ENCODE data around the gene CCDC178. TPM values are rescaled to one million over a fixed set of nuclear protein-coding genes. Genes with fewer than 3 reads are reported as not detected.

The CCDC178 gene
- total and polyA plus RNA-seq, 2 donors (not counting 1 experiment from before 2014, with no cell fraction given): 0.17 TPM; not detected in 1

DNA sequence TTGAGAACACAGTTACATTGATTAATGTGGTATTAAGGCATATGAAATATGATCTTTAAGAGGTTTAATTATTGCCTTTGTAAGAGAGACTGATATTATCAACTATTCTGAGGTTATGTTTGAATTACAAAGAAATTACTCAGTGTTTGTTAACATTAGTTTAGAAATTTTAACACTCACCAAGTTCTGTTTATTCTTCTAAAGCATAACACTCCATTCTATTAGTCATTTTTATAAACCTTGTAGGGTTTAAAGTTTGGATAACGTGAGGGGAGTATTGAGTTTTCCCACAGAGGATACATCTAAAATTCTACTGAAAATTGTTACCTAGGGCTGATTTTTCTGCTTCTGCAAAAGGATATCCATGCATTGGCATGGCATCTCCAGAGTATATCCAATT, 7.7 kb downstream of the CCDC178 start:
- Histone ChIP-seq H3K9me3 (ENCODE audit: control insufficient read depth, insufficient read depth, low read depth, low read length) (no peaks in the 10 kb centered on the region), H3K36me3 (ENCODE audit: control insufficient read depth, insufficient read depth, low read length) (no peaks in the 10 kb centered on the region), H2AFZ (ENCODE audit: low read length) (no peak overlapping the region), H3K9ac (ENCODE audit: insufficient read depth, low read length) (no peak overlapping the region), H3K79me2 (ENCODE audit: control insufficient read depth, insufficient read depth, low read length) (no peaks in the 10 kb centered on the region), H3K4me1 (ENCODE audit: control insufficient read depth, extremely low read depth, insufficient read depth, low read length) (no peaks in the 10 kb centered on the region), H4K20me1 (ENCODE audit: control insufficient read depth, extremely low read depth, insufficient read depth, low read length) (no peaks in the 10 kb centered on the region), H3K4me2 (ENCODE audit: extremely low read depth, insufficient read depth, low read length) (no peak overlapping the region), H3K27me3 (ENCODE audit: control insufficient read depth, insufficient read depth, low read length) (no peaks in the 10 kb centered on the region), H3K27ac (ENCODE audit: insufficient read depth, low read length) (no peak overlapping the region), H3K4me3 (replicated peaks in 1 of 4; ENCODE audit: control extremely low read depth in 1 of 4, insufficient read depth in 1 of 4, low read depth in 3 of 4, low read length in 4 of 4) (no peak overlapping the region)
- peak; percentile 11 to 58 for DNase-seq (ENCODE audit: low read depth in 2 of 2)
- TF ChIP-seq EZH2 (IDR thresholded peaks at IDR 0.05; ENCODE audit: low read length, missing control alignments): no peak
- TF ChIP-seq, protein P1, sequence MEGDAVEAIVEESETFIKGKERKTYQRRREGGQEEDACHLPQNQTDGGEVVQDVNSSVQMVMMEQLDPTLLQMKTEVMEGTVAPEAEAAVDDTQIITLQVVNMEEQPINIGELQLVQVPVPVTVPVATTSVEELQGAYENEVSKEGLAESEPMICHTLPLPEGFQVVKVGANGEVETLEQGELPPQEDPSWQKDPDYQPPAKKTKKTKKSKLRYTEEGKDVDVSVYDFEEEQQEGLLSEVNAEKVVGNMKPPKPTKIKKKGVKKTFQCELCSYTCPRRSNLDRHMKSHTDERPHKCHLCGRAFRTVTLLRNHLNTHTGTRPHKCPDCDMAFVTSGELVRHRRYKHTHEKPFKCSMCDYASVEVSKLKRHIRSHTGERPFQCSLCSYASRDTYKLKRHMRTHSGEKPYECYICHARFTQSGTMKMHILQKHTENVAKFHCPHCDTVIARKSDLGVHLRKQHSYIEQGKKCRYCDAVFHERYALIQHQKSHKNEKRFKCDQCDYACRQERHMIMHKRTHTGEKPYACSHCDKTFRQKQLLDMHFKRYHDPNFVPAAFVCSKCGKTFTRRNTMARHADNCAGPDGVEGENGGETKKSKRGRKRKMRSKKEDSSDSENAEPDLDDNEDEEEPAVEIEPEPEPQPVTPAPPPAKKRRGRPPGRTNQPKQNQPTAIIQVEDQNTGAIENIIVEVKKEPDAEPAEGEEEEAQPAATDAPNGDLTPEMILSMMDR (conservative IDR thresholded peaks at IDR 0.05 in 1 of 2, IDR thresholded peaks at IDR 0.05 in 1 of 2; ENCODE audit: low read depth in 1 of 2, low read length in 2 of 2): no peak

DNA sequence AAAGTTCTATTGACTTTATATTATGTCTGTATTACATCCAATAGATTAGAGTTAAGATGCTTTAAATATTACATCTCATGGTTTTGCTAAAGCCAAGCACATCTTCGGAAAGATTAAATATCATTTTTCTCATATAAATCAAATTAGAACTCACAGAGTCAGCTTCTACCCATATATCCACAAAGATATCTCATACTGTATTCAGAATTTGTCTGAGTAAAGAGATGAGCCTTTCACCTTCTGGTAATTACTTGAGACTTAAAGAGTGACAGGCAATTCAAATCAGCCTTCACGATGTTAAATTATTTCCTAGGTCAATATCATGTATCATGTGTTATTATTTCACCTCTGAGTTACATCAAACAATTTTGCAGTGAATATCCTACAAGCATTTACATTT, 13.0 kb downstream of the CCDC178 start:
- H3K4me3 ChIP-seq (replicated peaks in 1 of 4; ENCODE audit: control extremely low read depth in 1 of 4, insufficient read depth in 1 of 4, low read depth in 3 of 4, low read length in 4 of 4): no peak overlapping the region
- H3K9ac ChIP-seq (ENCODE audit: insufficient read depth, low read length): no peak overlapping the region
- H3K4me2 ChIP-seq (ENCODE audit: extremely low read depth, insufficient read depth, low read length): no peak overlapping the region
- no peak for TF ChIP-seq EZH2 (IDR thresholded peaks at IDR 0.05; ENCODE audit: low read length, missing control alignments)
- TF ChIP-seq, protein P1 (conservative IDR thresholded peaks at IDR 0.05 in 1 of 2, IDR thresholded peaks at IDR 0.05 in 1 of 2; ENCODE audit: low read depth in 1 of 2, low read length in 2 of 2): no peak
- no peaks in the 10 kb centered on the region for H3K4me1 ChIP-seq (ENCODE audit: control insufficient read depth, extremely low read depth, insufficient read depth, low read length)
- H3K36me3 ChIP-seq (ENCODE audit: control insufficient read depth, insufficient read depth, low read length): no peaks in the 10 kb centered on the region
- H2AFZ ChIP-seq (ENCODE audit: low read length): no peak overlapping the region
- no peaks in the 10 kb centered on the region for H3K79me2 ChIP-seq (ENCODE audit: control insufficient read depth, insufficient read depth, low read length)
- H3K9me3 ChIP-seq (ENCODE audit: control insufficient read depth, insufficient read depth, low read depth, low read length): no peaks in the 10 kb centered on the region
- H3K27me3 ChIP-seq (ENCODE audit: control insufficient read depth, insufficient read depth, low read length): no peaks in the 10 kb centered on the region
- no peak overlapping the region for H3K27ac ChIP-seq (ENCODE audit: insufficient read depth, low read length)
- no peaks in the 10 kb centered on the region for H4K20me1 ChIP-seq (ENCODE audit: control insufficient read depth, extremely low read depth, insufficient read depth, low read length)
- DNase-seq (ENCODE audit: low read depth in 2 of 2): no peak

- TF ChIP-seq, protein P1 (conservative IDR thresholded peaks at IDR 0.05 in 1 of 2, IDR thresholded peaks at IDR 0.05 in 1 of 2; ENCODE audit: low read depth in 1 of 2, low read length in 2 of 2): no peak
- no peak for TF ChIP-seq EZH2 (IDR thresholded peaks at IDR 0.05; ENCODE audit: low read length, missing control alignments)
- no peaks in the 10 kb centered on the region for H3K9me3 ChIP-seq (ENCODE audit: control insufficient read depth, insufficient read depth, low read depth, low read length)
- H3K79me2 ChIP-seq (ENCODE audit: control insufficient read depth, insufficient read depth, low read length): no peaks in the 10 kb centered on the region
- no peak overlapping the region for H2AFZ ChIP-seq (ENCODE audit: low read length)
- no peaks in the 10 kb centered on the region for H3K4me1 ChIP-seq (ENCODE audit: control insufficient read depth, extremely low read depth, insufficient read depth, low read length)
- no peaks in the 10 kb centered on the region for H3K27me3 ChIP-seq (ENCODE audit: control insufficient read depth, insufficient read depth, low read length)
- no peak overlapping the region for H3K9ac ChIP-seq (ENCODE audit: insufficient read depth, low read length)
- no peak for DNase-seq (ENCODE audit: low read depth in 2 of 2)
- H3K4me3 ChIP-seq (replicated peaks in 1 of 4; ENCODE audit: control extremely low read depth in 1 of 4, insufficient read depth in 1 of 4, low read depth in 3 of 4, low read length in 4 of 4): no peak overlapping the region
- H3K36me3 ChIP-seq (ENCODE audit: control insufficient read depth, insufficient read depth, low read length): no peaks in the 10 kb centered on the region
- no peaks in the 10 kb centered on the region for H4K20me1 ChIP-seq (ENCODE audit: control insufficient read depth, extremely low read depth, insufficient read depth, low read length)
- no peak overlapping the region for H3K27ac ChIP-seq (ENCODE audit: insufficient read depth, low read length)
- H3K4me2 ChIP-seq (ENCODE audit: extremely low read depth, insufficient read depth, low read length): no peak overlapping the region
These were observed 16.1 kb downstream of the CCDC178 start for GRCh38 chr18:33424266-33424946.
